ENCODE data around the gene IPCEF1. TPM values are rescaled to one million over a fixed set of nuclear protein-coding genes. Genes with fewer than 3 reads are reported as not detected.

Gene IPCEF1
- total and polyA plus RNA-seq, 2 donors (not counting 3 experiments of a cell fraction or from before 2014, with no cell fraction given) = 0.01 to 0.51 TPM

DNA sequence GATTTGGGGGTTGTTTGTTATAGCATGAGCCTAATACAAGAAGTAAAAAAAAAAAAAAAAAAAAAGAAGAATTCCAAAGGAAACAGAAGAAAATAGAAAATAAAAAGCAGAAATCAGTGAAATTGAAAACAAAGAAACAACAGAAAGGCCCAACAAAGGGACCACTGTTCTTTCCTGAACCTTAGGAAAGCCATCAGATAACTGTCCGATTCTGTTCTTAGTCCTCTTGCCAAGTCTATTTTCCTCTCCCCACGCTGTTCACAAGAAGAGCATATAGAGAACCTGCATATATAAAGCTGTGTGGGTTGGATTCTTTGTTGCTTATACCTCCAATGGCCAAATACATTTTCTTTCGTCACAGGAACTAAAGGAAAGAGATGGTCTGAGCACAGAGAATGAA is 38.0 kb upstream of the IPCEF1 start:
- TF ChIP-seq EZH2 (IDR thresholded peaks at IDR 0.05; ENCODE audit: borderline replicate concordance, low read depth, low read length, severe bottlenecking) = no peak
- TF ChIP-seq, protein P1, sequence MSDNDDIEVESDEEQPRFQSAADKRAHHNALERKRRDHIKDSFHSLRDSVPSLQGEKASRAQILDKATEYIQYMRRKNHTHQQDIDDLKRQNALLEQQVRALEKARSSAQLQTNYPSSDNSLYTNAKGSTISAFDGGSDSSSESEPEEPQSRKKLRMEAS (IDR thresholded peaks at IDR 0.05; ENCODE audit: insufficient read depth, insufficient read length) = no peak
- Histone ChIP-seq H3K9ac (replicated peaks; ENCODE audit: extremely low read depth, insufficient read depth, low read length) (no peak overlapping the region), H3K9me1 (replicated peaks; ENCODE audit: control insufficient read depth, extremely low read depth, insufficient read depth, low read length) (no peaks in the 10 kb centered on the region), H2AFZ (ENCODE audit: low read depth, low read length) (no peak overlapping the region), H3K9me3 (replicated peaks; ENCODE audit: control insufficient read depth, insufficient read depth, low read length) (no peaks in the 10 kb centered on the region), H3K27me3 (ENCODE audit: control insufficient read depth in 2 of 2, insufficient read depth in 2 of 2, low read length in 2 of 2) (no peaks in the 10 kb centered on the region), H3K4me3 (replicated peaks in 1 of 3; ENCODE audit: insufficient read depth in 1 of 3, low read depth in 1 of 3, low read length in 3 of 3) (no peak overlapping the region), H3K79me2 (ENCODE audit: control insufficient read depth, insufficient read depth, low read length) (no peaks in the 10 kb centered on the region), H3K4me2 (ENCODE audit: insufficient read depth, low read length) (no peak overlapping the region), H3K4me1 (ENCODE audit: control insufficient read depth, extremely low read depth, insufficient read depth, low read length) (peaks cover 10% of the 10 kb centered on the region), H3K27ac (ENCODE audit: insufficient read depth, low read depth, low read length) (no peak overlapping the region), H3K36me3 (ENCODE audit: control insufficient read depth in 2 of 2, extremely low read depth in 1 of 2, insufficient read depth in 2 of 2, low read length in 2 of 2) (no peaks in the 10 kb centered on the region), H4K20me1 (replicated peaks; ENCODE audit: control insufficient read depth, extremely low read depth, insufficient read depth, low read length) (no peaks in the 10 kb centered on the region)
- FAIRE-seq (no peak), DNase-seq (ENCODE audit: low read depth, low spot score) (no peak)
- dilution Hi-C loops (cut with MboI; ENCODE audit: extremely low pct_ligation_motif_present, low sequenced_read_pairs) = no loop called here
- intact Hi-C loops (cut with micrococcal nuclease) = no loop called here
- BruUV-seq (replicated peaks) = no TSS peak
- CTCF ChIA-PET = no interaction called here
- POLR2A ChIA-PET = no interaction called here

DNA sequence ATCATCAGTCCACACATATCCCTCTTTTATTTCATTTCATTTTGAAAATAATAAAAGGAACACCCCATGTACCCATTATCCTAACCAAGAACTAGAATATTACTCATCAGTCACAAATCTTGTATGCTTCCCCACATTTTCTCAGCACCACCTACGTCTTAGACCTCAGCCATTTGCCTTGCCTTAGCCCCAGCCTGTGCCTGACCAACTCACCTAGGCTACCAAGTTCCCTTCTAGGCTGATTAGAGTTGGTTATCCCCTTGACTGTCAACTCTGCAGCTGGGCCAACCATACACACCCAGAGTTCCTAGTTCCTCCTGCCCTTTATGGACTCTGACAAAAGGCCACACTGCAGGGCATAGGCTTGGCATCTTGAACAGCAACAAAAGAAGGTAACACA is 33.4 kb upstream of the IPCEF1 start:
- H3K9me3 ChIP-seq (replicated peaks; ENCODE audit: control insufficient read depth, insufficient read depth, low read length) = no peaks in the 10 kb centered on the region
- no peaks in the 10 kb centered on the region for H3K9me1 ChIP-seq (replicated peaks; ENCODE audit: control insufficient read depth, extremely low read depth, insufficient read depth, low read length)
- TF ChIP-seq POLR2A (IDR thresholded peaks at IDR 0.05; ENCODE audit: low read depth, low read length) = no peak
- no peak for TF ChIP-seq MYC (IDR thresholded peaks at IDR 0.05; ENCODE audit: low read depth, low read length)
- TF ChIP-seq JUN (IDR thresholded peaks at IDR 0.05; ENCODE audit: borderline replicate concordance, insufficient read depth, insufficient read length, low read depth) = no peak
- no peak for TF ChIP-seq GATA2 (IDR thresholded peaks at IDR 0.05; ENCODE audit: insufficient read depth, insufficient read length, low read depth, low read length)
- TF ChIP-seq, protein P1 (IDR thresholded peaks at IDR 0.05; ENCODE audit: insufficient read depth, insufficient read length) = no peak
- TF ChIP-seq, protein P2, sequence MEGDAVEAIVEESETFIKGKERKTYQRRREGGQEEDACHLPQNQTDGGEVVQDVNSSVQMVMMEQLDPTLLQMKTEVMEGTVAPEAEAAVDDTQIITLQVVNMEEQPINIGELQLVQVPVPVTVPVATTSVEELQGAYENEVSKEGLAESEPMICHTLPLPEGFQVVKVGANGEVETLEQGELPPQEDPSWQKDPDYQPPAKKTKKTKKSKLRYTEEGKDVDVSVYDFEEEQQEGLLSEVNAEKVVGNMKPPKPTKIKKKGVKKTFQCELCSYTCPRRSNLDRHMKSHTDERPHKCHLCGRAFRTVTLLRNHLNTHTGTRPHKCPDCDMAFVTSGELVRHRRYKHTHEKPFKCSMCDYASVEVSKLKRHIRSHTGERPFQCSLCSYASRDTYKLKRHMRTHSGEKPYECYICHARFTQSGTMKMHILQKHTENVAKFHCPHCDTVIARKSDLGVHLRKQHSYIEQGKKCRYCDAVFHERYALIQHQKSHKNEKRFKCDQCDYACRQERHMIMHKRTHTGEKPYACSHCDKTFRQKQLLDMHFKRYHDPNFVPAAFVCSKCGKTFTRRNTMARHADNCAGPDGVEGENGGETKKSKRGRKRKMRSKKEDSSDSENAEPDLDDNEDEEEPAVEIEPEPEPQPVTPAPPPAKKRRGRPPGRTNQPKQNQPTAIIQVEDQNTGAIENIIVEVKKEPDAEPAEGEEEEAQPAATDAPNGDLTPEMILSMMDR (IDR thresholded peaks at IDR 0.05; ENCODE audit: extremely low read depth in 1 of 2, insufficient read depth in 1 of 2, low read depth in 1 of 2, low read length in 2 of 2) = no peak
- TF ChIP-seq FOS (IDR thresholded peaks at IDR 0.05; ENCODE audit: borderline replicate concordance, insufficient read depth, low read length) = no peak
- no peak for TF ChIP-seq POLR2AphosphoS5 (IDR thresholded peaks at IDR 0.05; ENCODE audit: insufficient read depth, low read depth, low read length)
- TF ChIP-seq EZH2 (IDR thresholded peaks at IDR 0.05; ENCODE audit: borderline replicate concordance, low read depth, low read length, severe bottlenecking) = no peak
- H3K4me1 ChIP-seq (ENCODE audit: control insufficient read depth, extremely low read depth, insufficient read depth, low read length) = peaks cover 17% of the 10 kb centered on the region
- intact Hi-C loops (cut with micrococcal nuclease) (no loop called here), dilution Hi-C loops (cut with MboI; ENCODE audit: extremely low pct_ligation_motif_present, low sequenced_read_pairs) (no loop called here)
- FAIRE-seq = no peak
- H3K79me2 ChIP-seq (ENCODE audit: control insufficient read depth, insufficient read depth, low read length) = no peaks in the 10 kb centered on the region
- DNase-seq (ENCODE audit: low read depth, low spot score) = no peak
- no TSS peak for BruUV-seq (replicated peaks)
- no peak overlapping the region for H3K9ac ChIP-seq (replicated peaks; ENCODE audit: extremely low read depth, insufficient read depth, low read length)
- no peak overlapping the region for H3K4me3 ChIP-seq (replicated peaks in 1 of 3; ENCODE audit: insufficient read depth in 1 of 3, low read depth in 1 of 3, low read length in 3 of 3)
- no peaks in the 10 kb centered on the region for H3K27me3 ChIP-seq (ENCODE audit: control insufficient read depth in 2 of 2, insufficient read depth in 2 of 2, low read length in 2 of 2)
- H3K4me2 ChIP-seq (ENCODE audit: insufficient read depth, low read length) = no peak overlapping the region
- H3K36me3 ChIP-seq (ENCODE audit: control insufficient read depth in 2 of 2, extremely low read depth in 1 of 2, insufficient read depth in 2 of 2, low read length in 2 of 2) = no peaks in the 10 kb centered on the region
- ChIA-PET POLR2A (no interaction called here), CTCF (no interaction called here)
- H2AFZ ChIP-seq (ENCODE audit: low read depth, low read length) = no peak overlapping the region
- no peak overlapping the region for H3K27ac ChIP-seq (ENCODE audit: insufficient read depth, low read depth, low read length)
- no peaks in the 10 kb centered on the region for H4K20me1 ChIP-seq (replicated peaks; ENCODE audit: control insufficient read depth, extremely low read depth, insufficient read depth, low read length)
